ENCODE results near the gene FAM83E.
A peak's percentile ranks its signal among the peaks of the same experiment; 100 is the strongest.

Gene FAM83E

GRCh38 chr19:48595833-48596232 lies 19.0 kb downstream of the FAM83E start:
- Histone ChIP-seq H3K27ac (ENCODE audit: poor library complexity, severe bottlenecking) (no peak overlapping the region), H3K27me3 (ENCODE audit: insufficient read depth, poor library complexity, severe bottlenecking) (no peaks in the 10 kb centered on the region), H3K4me1 (ENCODE audit: insufficient read depth, poor library complexity, severe bottlenecking) (no peaks in the 10 kb centered on the region)

GRCh38 chr19:48595171-48595570 lies 19.7 kb downstream of the FAM83E start:
- Histone ChIP-seq H3K9me3 (ENCODE audit: severe bottlenecking) (no peaks in the 10 kb centered on the region), H3K27me3 (ENCODE audit: insufficient read depth, poor library complexity, severe bottlenecking) (no peaks in the 10 kb centered on the region), H3K4me3 (ENCODE audit: severe bottlenecking) (no peak overlapping the region), H3K4me1 (ENCODE audit: insufficient read depth, poor library complexity, severe bottlenecking) (no peaks in the 10 kb centered on the region), H3K27ac (ENCODE audit: poor library complexity, severe bottlenecking) (no peak overlapping the region), H3K36me3 (ENCODE audit: low read depth) (no peaks in the 10 kb centered on the region)
- no peak for TF ChIP-seq CTCF (IDR thresholded peaks at IDR 0.05; ENCODE audit: poor library complexity, severe bottlenecking)
- ATAC-seq (ENCODE audit: low read depth) (no peak), DNase-seq (ENCODE audit: low spot score) (no peak)

More at GRCh38 chr19:48595833-48596232, 19.0 kb downstream of the FAM83E start:
- H3K4me3 ChIP-seq (ENCODE audit: severe bottlenecking) = no peak overlapping the region
- H3K9me3 ChIP-seq (ENCODE audit: severe bottlenecking) = no peaks in the 10 kb centered on the region
- ATAC-seq (ENCODE audit: low read depth) = no peak
- no peak for TF ChIP-seq CTCF (IDR thresholded peaks at IDR 0.05; ENCODE audit: poor library complexity, severe bottlenecking)
- no peaks in the 10 kb centered on the region for H3K36me3 ChIP-seq (ENCODE audit: low read depth)
- DNase-seq (ENCODE audit: low spot score) = no peak

GRCh38 chr19:48591021-48591420 lies 23.9 kb downstream of the FAM83E start:
- H3K9me3 ChIP-seq (ENCODE audit: severe bottlenecking) = no peaks in the 10 kb centered on the region
- ATAC-seq (ENCODE audit: low read depth) = peak; percentile 37; the same call in 2 of the 3 replicates

GRCh38 chr19:48588670-48589401 lies 26.0 kb downstream of the FAM83E start:
- Histone ChIP-seq H3K4me1 (ENCODE audit: insufficient read depth, poor library complexity, severe bottlenecking) (peaks cover 9% of the 10 kb centered on the region), H3K36me3 (ENCODE audit: low read depth) (no peaks in the 10 kb centered on the region), H3K9me3 (ENCODE audit: severe bottlenecking) (no peaks in the 10 kb centered on the region), H3K27ac (ENCODE audit: poor library complexity, severe bottlenecking) (peak overlapping the region; percentile 27), H3K4me3 (ENCODE audit: severe bottlenecking) (no peak overlapping the region), H3K27me3 (ENCODE audit: insufficient read depth, poor library complexity, severe bottlenecking) (no peaks in the 10 kb centered on the region)
- DNase-seq (ENCODE audit: low spot score) = peak; percentile 97
- peak; percentile 92 for ATAC-seq (ENCODE audit: low read depth)
- peak; percentile 96 for TF ChIP-seq CTCF (IDR thresholded peaks at IDR 0.05; ENCODE audit: poor library complexity, severe bottlenecking)

More at GRCh38 chr19:48591021-48591420, 23.9 kb downstream of the FAM83E start:
- H3K36me3 ChIP-seq (ENCODE audit: low read depth) = no peaks in the 10 kb centered on the region
- TF ChIP-seq CTCF (IDR thresholded peaks at IDR 0.05; ENCODE audit: poor library complexity, severe bottlenecking) = peak; percentile 14
- H3K4me3 ChIP-seq (ENCODE audit: severe bottlenecking) = no peak overlapping the region
- H3K27ac ChIP-seq (ENCODE audit: poor library complexity, severe bottlenecking) = no peak overlapping the region
- DNase-seq (ENCODE audit: low spot score) = no peak
- peaks cover 7% of the 10 kb centered on the region for H3K4me1 ChIP-seq (ENCODE audit: insufficient read depth, poor library complexity, severe bottlenecking)
- no peaks in the 10 kb centered on the region for H3K27me3 ChIP-seq (ENCODE audit: insufficient read depth, poor library complexity, severe bottlenecking)

GRCh38 chr19:48587387-48587786 lies 27.5 kb downstream of the FAM83E start:
- Histone ChIP-seq H3K36me3 (ENCODE audit: low read depth) (no peaks in the 10 kb centered on the region), H3K9me3 (ENCODE audit: severe bottlenecking) (no peaks in the 10 kb centered on the region), H3K4me3 (ENCODE audit: severe bottlenecking) (no peak overlapping the region), H3K27me3 (ENCODE audit: insufficient read depth, poor library complexity, severe bottlenecking) (no peaks in the 10 kb centered on the region), H3K27ac (ENCODE audit: poor library complexity, severe bottlenecking) (no peak overlapping the region), H3K4me1 (ENCODE audit: insufficient read depth, poor library complexity, severe bottlenecking) (peaks cover 9% of the 10 kb centered on the region)
- no peak for DNase-seq (ENCODE audit: low spot score)
- no peak for ATAC-seq (ENCODE audit: low read depth)
- TF ChIP-seq CTCF (IDR thresholded peaks at IDR 0.05; ENCODE audit: poor library complexity, severe bottlenecking) = no peak

Data from RWPE2 (cell line).